Uterus (tissue), 4 donors: ENCODE data around the gene RASSF8. TPM values are rescaled to one million over a fixed set of nuclear protein-coding genes. Genes with fewer than 3 reads are reported as not detected.

ENCODE experiments used
- DNase-seq, 2 donors: peaks; one replicate each; pipeline ENCODE4 v3.0.0-alpha.2; 2019 to 2020
- H3K27ac ChIP-seq, 2 donors: fragments of 200-600 bp; sonication (generic); 1 replicate in 1 of 2; 2 replicates in 1 of 2; pipeline ENCODE4 v1.5.1; 2016 to 2018
- H3K27me3 ChIP-seq, 2 donors: fragments of 200-600 bp; sonication (generic); one replicate each; pipeline ENCODE4 v1.5.1; 2018 to 2019; ENCODE audit warnings: control low read depth in 1 of 2
- H3K36me3 ChIP-seq, 2 donors: fragments of 200-600 bp; sonication (generic); one replicate each; pipeline ENCODE4 v1.5.1; 2019; ENCODE audit warnings: control low read depth in 1 of 2
- H3K4me1 ChIP-seq, 2 donors: fragments of 200-600 bp; sonication (generic); one replicate each; pipeline ENCODE4 v1.5.1; 2018 to 2019; ENCODE audit warnings: control low read depth in 1 of 2
- H3K4me3 ChIP-seq, 2 donors: fragments of 200-600 bp; sonication (generic); 1 replicate in 1 of 2; 2 replicates in 1 of 2; pipeline ENCODE4 v1.5.1; 2018 to 2019; ENCODE audit warnings: mild to moderate bottlenecking in 1 of 2
- H3K9me3 ChIP-seq, 2 donors: fragments of 200-600 bp; sonication (generic); one replicate each; pipeline ENCODE4 v1.5.1; 2019; ENCODE audit warnings: control low read depth in 1 of 2
- POLR2A ChIP-seq, 2 donors: fragments of 450-650 bp; IDR thresholded peaks; one replicate each; pipeline ENCODE4 v1.6.1; 2016; ENCODE audit warnings: antibody characterized with exemption in 2 of 2, mild to moderate bottlenecking in 1 of 2, moderate library complexity in 1 of 2
- intact Hi-C: fragments of 100-400 bp; cut with DNase I; formaldehyde crosslinking; loops from one replicate; pipeline ENCODE4 v1.15.1; 2023; ENCODE audit warnings: low total_unique reads
- total RNA-seq, 4 donors: library from RNA; depleted of rRNA in 3 of 4; stranded (reverse); fragments of >200 nt in 3 of 4; gene quantifications; one replicate each; pipeline versions ENCODE4 v1.1.0 to v1.2.4, GENCODE V29; 2014 to 2023
- TF ChIP-seq, protein P1 (sequence below), 4 experiments: fragments of 200-600 bp in 2 of 4; fragments of 450-650 bp in 2 of 4; sonication (generic) in 2 of 4; IDR thresholded peaks; one replicate each; pipeline ENCODE4 v1.5.1; 2016 to 2019; ENCODE audit warnings: antibody characterized with exemption in 4 of 4, mild to moderate bottlenecking in 2 of 4, moderate library complexity in 1 of 4
- donor health status: DM: yes; HTN: yes; CAD: no.

Gene RASSF8
- total RNA-seq, 4 donors from 2014 or later, result 54.1 to 174 (median 119) TPM

DNA sequence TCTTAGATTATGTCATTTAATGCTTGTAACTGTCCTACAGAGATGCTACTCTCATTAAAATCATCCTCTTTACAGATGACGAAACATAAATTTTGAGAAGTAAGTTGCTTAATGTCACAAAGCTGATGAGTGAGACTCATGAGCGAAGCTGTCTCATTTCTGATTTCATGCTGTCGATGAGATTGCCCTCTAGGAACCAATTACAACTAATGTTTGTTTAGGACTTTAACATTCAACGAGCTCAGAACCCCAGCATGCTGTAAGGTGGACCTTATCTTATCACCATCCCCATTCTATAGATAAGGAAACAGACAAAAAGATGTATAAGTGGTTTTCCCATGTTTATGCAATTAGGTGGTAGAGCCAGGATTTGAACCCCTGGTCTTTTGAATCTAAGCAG is 143.3 kb downstream of the RASSF8 start:
- Histone ChIP-seq H3K4me1 (no peaks in the 10 kb centered on the region), H3K36me3 (no peaks in the 10 kb centered on the region), H3K9me3 (no peaks in the 10 kb centered on the region), H3K27me3 (no peaks in the 10 kb centered on the region), H3K4me3 (no peak overlapping the region), H3K27ac (no peak overlapping the region)
- intact Hi-C loops, result no loop called here
- no peak for TF ChIP-seq POLR2A (IDR thresholded peaks at IDR 0.05)
- TF ChIP-seq, protein P1, sequence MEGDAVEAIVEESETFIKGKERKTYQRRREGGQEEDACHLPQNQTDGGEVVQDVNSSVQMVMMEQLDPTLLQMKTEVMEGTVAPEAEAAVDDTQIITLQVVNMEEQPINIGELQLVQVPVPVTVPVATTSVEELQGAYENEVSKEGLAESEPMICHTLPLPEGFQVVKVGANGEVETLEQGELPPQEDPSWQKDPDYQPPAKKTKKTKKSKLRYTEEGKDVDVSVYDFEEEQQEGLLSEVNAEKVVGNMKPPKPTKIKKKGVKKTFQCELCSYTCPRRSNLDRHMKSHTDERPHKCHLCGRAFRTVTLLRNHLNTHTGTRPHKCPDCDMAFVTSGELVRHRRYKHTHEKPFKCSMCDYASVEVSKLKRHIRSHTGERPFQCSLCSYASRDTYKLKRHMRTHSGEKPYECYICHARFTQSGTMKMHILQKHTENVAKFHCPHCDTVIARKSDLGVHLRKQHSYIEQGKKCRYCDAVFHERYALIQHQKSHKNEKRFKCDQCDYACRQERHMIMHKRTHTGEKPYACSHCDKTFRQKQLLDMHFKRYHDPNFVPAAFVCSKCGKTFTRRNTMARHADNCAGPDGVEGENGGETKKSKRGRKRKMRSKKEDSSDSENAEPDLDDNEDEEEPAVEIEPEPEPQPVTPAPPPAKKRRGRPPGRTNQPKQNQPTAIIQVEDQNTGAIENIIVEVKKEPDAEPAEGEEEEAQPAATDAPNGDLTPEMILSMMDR (IDR thresholded peaks at IDR 0.05), result no peak
- DNase-seq, result no peak

DNA sequence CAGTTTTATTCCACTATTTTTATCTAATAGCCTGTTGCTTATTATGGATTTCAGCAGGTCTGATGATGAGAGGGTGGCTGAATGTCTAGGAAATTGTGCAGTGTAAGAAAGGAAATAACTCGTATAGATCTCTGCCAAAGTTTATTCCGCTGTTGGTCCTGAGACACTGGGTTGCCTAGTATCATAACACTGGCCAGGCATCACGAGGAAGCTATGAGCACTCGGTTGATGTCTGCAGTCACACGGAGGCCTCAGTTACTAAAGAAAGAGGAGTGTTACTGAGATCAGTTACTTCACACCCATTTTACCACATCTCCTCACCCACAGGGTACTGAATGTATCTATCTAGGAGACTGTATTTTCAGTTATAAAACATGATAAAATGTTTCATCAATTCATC is 144.5 kb downstream of the RASSF8 start:
- H3K27ac ChIP-seq, result no peak overlapping the region
- no peaks in the 10 kb centered on the region for H3K9me3 ChIP-seq
- no peak for DNase-seq
- no peaks in the 10 kb centered on the region for H3K36me3 ChIP-seq
- TF ChIP-seq, protein P1 (IDR thresholded peaks at IDR 0.05), result no peak
- no peak for TF ChIP-seq POLR2A (IDR thresholded peaks at IDR 0.05)
- no peaks in the 10 kb centered on the region for H3K27me3 ChIP-seq
- peaks cover 0 to 6% of the 10 kb centered on the region in 2 donors for H3K4me1 ChIP-seq
- no peak overlapping the region for H3K4me3 ChIP-seq
- intact Hi-C loops, result no loop called here

DNA sequence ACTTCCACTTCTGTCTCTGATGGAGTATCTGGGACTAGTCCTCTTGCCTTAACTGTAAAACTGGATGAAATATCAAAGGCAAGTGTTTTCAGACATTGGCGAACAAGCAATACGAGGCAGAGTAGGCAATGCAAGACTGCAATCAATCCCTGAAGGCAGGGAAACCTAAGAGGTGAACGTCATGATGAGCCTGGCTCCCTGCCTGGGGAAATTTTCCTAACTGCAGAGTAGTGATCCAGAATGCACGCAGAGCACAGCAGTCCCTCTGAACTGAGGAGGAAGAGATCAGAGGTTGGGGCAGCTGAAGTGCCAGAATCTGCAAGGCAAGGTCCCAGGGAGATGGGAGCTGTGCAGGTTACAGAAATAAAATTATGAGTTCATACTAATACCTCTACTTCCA is 147.9 kb downstream of the RASSF8 start:
- Histone ChIP-seq H3K9me3 (no peaks in the 10 kb centered on the region), H3K27me3 (no peaks in the 10 kb centered on the region), H3K36me3 (no peaks in the 10 kb centered on the region), H3K4me3 (no peak overlapping the region), H3K27ac (no peak overlapping the region), H3K4me1 (peaks cover 0 to 11% of the 10 kb centered on the region in 2 donors)
- intact Hi-C loops, result no loop called here
- TF ChIP-seq, protein P1 (IDR thresholded peaks at IDR 0.05), result no peak
- no peak for TF ChIP-seq POLR2A (IDR thresholded peaks at IDR 0.05)
- DNase-seq, result no peak

DNA sequence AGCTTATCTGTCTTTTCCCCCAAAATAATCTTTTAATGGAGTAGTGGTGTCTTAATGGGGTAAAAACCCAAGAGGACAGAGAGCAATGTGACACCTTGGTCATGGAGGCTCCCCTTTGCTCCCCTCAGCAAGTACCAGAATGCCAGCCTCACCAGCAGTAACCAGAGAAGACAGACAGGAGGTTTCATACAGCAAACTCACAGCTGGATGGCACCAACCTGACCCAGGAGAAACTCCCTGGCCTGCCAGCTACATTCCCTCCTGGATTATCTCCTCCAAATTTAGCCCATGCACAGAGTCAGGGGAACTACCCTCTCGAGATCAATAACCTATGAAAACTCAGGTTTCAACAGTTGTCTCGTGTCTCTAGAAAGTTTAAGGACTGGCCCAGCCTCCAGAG is 150.4 kb downstream of the RASSF8 start:
- no peak overlapping the region for H3K4me3 ChIP-seq
- TF ChIP-seq, protein P1 (IDR thresholded peaks at IDR 0.05), result no peak
- TF ChIP-seq POLR2A (IDR thresholded peaks at IDR 0.05), result no peak
- no peaks in the 10 kb centered on the region for H3K9me3 ChIP-seq
- intact Hi-C loops, result no loop called here
- H3K36me3 ChIP-seq, result no peaks in the 10 kb centered on the region
- peak overlapping the region; percentile 69 to 81 for H3K27ac ChIP-seq
- H3K27me3 ChIP-seq, result no peaks in the 10 kb centered on the region
- peaks cover 0 to 11% of the 10 kb centered on the region in 2 donors for H3K4me1 ChIP-seq
- DNase-seq, result no peak

DNA sequence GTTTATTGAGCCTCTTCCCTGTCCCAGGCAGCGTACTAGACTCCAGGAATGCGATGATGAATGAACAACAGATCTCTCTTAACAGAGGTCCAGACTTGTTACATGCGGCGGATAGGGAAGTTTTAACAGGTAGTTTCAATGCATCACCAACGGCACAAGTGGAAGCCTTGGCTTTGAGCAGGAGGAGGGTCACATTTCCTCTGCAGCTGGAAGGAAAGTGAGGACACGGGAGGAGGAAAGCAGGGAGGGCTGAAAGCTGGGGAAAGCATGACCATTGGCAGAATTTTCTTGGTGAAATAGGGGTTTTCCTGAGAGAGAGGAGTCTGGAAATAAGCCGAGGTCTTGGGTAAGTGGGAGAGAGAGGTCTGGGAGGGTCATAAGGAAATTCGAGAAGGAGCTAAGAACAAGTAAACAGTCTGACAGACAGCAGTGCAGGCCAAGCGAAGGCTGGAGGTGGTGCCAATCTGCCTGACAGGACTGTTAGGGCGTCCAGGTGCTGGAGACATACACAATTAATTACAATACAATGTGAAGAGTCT is 150.9 kb downstream of the RASSF8 start:
- no peaks in the 10 kb centered on the region for H3K36me3 ChIP-seq
- no peak for TF ChIP-seq POLR2A (IDR thresholded peaks at IDR 0.05)
- TF ChIP-seq, protein P1 (IDR thresholded peaks at IDR 0.05), result no peak
- intact Hi-C loops, result no loop called here
- H3K4me1 ChIP-seq, result peaks cover 0 to 11% of the 10 kb centered on the region in 2 donors
- H3K9me3 ChIP-seq, result no peaks in the 10 kb centered on the region
- peak overlapping the region; percentile 69 to 81 for H3K27ac ChIP-seq
- peak; percentile 68 to 70 for DNase-seq
- no peaks in the 10 kb centered on the region for H3K27me3 ChIP-seq
- H3K4me3 ChIP-seq, result no peak overlapping the region
